Testis (tissue), 3 donors: Measurements from ENCODE around the gene CRAT. TPM values are rescaled to one million over a fixed set of nuclear protein-coding genes. Genes with fewer than 3 reads are reported as not detected.

Experiments used
- DNase-seq: peaks from one replicate; pipeline ENCODE4 v3.0.0-alpha.2; 2019
- H3K27ac ChIP-seq, 2 donors: fragments of 200-600 bp; sonication (generic); one replicate each; pipeline ENCODE4 v1.5.1; 2019
- H3K27me3 ChIP-seq: fragments of 200-600 bp; sonication (generic); one replicate; pipeline ENCODE4 v1.5.1; 2019
- H3K36me3 ChIP-seq: fragments of 200-600 bp; sonication (generic); one replicate; pipeline ENCODE4 v1.5.1; 2017; ENCODE audit warnings: low read depth; ENCODE audit errors: missing control alignments
- H3K4me1 ChIP-seq: fragments of 200-600 bp; sonication (generic); one replicate; pipeline ENCODE4 v1.5.1; 2019
- H3K4me3 ChIP-seq, 2 donors: fragments of 200-600 bp; sonication (generic); one replicate each; pipeline ENCODE4 v1.5.1; 2017 to 2019
- H3K9me3 ChIP-seq: fragments of 200-600 bp; sonication (generic); one replicate; pipeline ENCODE4 v1.5.1; 2017
- POLR2A ChIP-seq: fragments of 450-650 bp; IDR thresholded peaks from one replicate; pipeline ENCODE4 v1.6.1; 2017; ENCODE audit warnings: antibody characterized with exemption, mild to moderate bottlenecking, moderate library complexity
- WGBS, 2 donors: methylation state at CpG; one replicate each; pipeline ENCODE4 v1.1.5; 2018; 5-methylcytosine and 5-hydroxymethylcytosine counted together
- intact Hi-C: fragments of 100-400 bp; cut with DNase I; formaldehyde crosslinking; loops from one replicate; pipeline ENCODE4 v1.15.1; 2023; ENCODE audit warnings: low total_unique reads
- polyA plus RNA-seq: library from polyadenylated mRNA; stranded (reverse); fragments of 350-450 nt; fragmentation: Illumina TruSeq; extraction: RNeasy Lipid Tissue Mini Kit (QIAGEN cat#74804); gene quantifications from one replicate; pipeline ENCODE4 v1.2.3, GENCODE V29; 2014; ENCODE audit warnings: low read depth, low replicate concordance; ENCODE audit not compliant: insufficient read depth
- total RNA-seq, 2 donors: library from RNA; depleted of rRNA; stranded (reverse); fragments of >200 nt; gene quantifications; one replicate each; pipeline ENCODE4 v1.2.3, GENCODE V29; 2016
- TF ChIP-seq, protein P1 (sequence below), 3 experiments: fragments of 450-650 bp in 2 of 3; fragments of 200-600 bp in 1 of 3; sonication (generic) in 1 of 3; IDR thresholded peaks; one replicate each; pipeline ENCODE4 v1.5.1; 2016 to 2019; ENCODE audit warnings: antibody characterized with exemption in 3 of 3, mild to moderate bottlenecking in 2 of 3, moderate library complexity in 1 of 3

CRAT gene
- total and polyA plus RNA-seq, 3 donors from 2014 or later = 188 to 451 (median 272) TPM

- peaks cover 19% of the 10 kb centered on the region for H3K4me1 ChIP-seq
- intact Hi-C loops = no loop called here
- no peak overlapping the region for H3K4me3 ChIP-seq
- H3K9me3 ChIP-seq = no peaks in the 10 kb centered on the region
- TF ChIP-seq POLR2A = no peak
- TF ChIP-seq, protein P1, sequence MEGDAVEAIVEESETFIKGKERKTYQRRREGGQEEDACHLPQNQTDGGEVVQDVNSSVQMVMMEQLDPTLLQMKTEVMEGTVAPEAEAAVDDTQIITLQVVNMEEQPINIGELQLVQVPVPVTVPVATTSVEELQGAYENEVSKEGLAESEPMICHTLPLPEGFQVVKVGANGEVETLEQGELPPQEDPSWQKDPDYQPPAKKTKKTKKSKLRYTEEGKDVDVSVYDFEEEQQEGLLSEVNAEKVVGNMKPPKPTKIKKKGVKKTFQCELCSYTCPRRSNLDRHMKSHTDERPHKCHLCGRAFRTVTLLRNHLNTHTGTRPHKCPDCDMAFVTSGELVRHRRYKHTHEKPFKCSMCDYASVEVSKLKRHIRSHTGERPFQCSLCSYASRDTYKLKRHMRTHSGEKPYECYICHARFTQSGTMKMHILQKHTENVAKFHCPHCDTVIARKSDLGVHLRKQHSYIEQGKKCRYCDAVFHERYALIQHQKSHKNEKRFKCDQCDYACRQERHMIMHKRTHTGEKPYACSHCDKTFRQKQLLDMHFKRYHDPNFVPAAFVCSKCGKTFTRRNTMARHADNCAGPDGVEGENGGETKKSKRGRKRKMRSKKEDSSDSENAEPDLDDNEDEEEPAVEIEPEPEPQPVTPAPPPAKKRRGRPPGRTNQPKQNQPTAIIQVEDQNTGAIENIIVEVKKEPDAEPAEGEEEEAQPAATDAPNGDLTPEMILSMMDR (IDR thresholded peaks at IDR 0.05) = no peak
- no peaks in the 10 kb centered on the region for H3K27me3 ChIP-seq
- H3K27ac ChIP-seq = no peak overlapping the region
- WGBS, 2 donors = 83 to 86% methylated on average over 10 of the region's 10 CpGs
- DNase-seq = no peak
- no peaks in the 10 kb centered on the region for H3K36me3 ChIP-seq
Measured at GRCh38 chr9:129108805-129109536, 1.6 kb downstream of the CRAT start.

DNA sequence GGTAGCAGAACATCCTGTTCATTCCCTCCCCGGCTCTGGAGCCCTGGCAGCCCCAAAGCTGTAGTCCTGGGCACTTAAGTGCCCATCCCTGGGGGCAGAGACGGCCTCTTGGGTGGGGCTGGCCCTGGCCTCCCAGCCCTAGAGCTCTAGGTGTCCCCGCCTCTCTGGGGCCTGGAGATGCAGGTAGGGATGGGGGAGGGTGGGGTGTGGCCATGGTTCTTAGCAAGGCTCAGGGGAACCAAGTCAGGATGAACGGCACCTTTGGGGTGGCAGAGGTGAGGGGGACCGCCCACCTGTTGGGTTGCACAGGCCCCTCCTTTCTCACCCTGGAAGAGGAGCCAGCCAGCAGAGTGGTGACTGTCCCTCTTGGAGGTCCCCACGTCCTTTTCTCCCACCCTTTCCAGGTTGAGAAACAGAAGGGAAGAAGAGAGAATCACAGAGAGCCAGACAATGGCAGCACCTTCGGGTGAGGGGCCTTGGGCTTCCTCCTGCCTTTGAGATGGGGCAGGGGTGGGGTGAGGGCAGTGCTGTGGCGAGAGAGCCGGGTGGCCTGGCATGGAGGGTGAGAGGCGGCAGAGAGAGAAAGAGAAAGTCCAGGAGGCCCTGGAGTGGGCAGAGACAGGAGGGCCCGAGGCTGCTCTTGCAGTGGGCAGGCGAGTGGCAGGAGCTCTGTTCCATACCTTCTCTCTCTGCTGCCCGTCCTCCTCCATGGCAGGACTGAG, 2.3 kb downstream of the CRAT start:
- Histone ChIP-seq H3K36me3 (no peaks in the 10 kb centered on the region), H3K4me1 (peaks cover 15% of the 10 kb centered on the region), H3K27ac (no peak overlapping the region), H3K4me3 (no peak overlapping the region), H3K9me3 (no peaks in the 10 kb centered on the region), H3K27me3 (no peaks in the 10 kb centered on the region)
- TF ChIP-seq, protein P1 (IDR thresholded peaks at IDR 0.05) = no peak
- no peak for TF ChIP-seq POLR2A
- no peak for DNase-seq
- WGBS, 2 donors = 78 to 90% methylated on average over 7 to 13 of the region's 13 CpGs
- intact Hi-C loops = no loop called here

DNA sequence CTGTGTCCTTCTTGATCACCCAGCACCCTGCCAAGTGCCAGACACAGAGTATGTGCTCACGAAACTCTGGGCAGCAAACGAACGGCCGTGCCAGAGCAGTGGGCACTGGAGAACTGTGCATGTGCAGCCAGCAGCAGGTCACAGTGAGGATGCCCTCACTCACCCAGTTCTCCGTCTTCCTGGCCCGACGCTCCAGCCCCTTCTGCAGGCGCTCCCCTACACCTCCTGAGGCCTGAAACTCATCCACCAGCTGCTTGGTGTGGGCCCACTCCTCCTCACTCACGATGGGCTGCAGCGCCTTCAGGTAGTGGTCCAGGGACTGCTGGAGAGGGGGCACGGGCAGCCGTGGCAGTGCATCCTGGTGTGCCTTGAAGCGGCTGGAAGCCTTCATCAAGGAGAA, 2.9 kb downstream of the CRAT start:
- Histone ChIP-seq H3K4me1 (peaks cover 11% of the 10 kb centered on the region), H3K36me3 (no peaks in the 10 kb centered on the region), H3K27ac (no peak overlapping the region), H3K4me3 (no peak overlapping the region), H3K9me3 (no peaks in the 10 kb centered on the region), H3K27me3 (no peaks in the 10 kb centered on the region)
- intact Hi-C loops = no loop called here
- no peak for DNase-seq
- TF ChIP-seq POLR2A = no peak
- TF ChIP-seq, protein P1 (IDR thresholded peaks at IDR 0.05) = no peak
- WGBS, 2 donors = 86 to 96% methylated on average over 8 to 13 of the region's 13 CpGs

DNA sequence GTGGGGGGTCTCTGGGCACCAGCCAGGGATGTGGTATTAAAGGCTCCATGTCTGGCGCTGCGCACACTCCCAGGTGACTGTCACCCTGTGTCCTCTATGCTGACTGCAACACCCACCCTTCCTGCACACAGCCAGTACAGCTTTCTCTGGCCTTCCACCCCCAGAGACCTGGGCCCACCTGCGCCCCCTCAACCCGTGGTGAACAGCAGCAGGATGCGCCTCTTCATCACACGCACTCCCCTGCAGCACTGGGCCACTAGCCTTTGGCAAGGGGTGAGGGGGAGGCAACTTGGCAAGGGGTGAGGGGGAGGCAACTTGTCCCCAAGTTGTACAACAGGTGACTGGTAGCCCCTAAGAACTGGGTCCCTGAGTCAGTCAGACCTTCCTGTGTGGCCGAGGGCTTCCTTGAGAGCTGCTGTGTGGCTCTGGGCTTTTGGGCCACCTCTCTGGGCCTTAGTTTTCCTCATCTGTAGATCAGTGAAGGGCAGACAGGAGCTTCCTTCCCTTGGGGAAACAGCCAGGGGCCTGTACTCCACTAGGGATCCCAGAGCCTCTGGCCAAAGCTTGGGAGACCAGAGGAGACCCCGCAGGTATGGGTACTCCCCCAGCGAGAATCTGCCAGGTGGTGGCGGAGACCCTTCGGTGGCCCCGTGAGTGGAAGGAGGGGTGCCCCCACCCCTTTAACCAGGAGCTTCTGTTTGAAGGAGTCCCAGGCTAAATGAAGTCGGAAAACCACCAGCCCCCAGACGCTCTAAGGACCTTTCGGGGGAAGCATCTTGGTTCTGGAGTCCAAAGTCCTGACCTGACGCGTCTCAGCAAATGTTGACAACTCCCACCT, 4.5 kb downstream of the CRAT start:
- no peaks in the 10 kb centered on the region for H3K27me3 ChIP-seq
- intact Hi-C loops = no loop called here
- WGBS, 2 donors = 90 to 92% methylated on average over 10 to 17 of the region's 17 CpGs
- no peak for DNase-seq
- H3K36me3 ChIP-seq = no peaks in the 10 kb centered on the region
- no peak overlapping the region for H3K27ac ChIP-seq
- no peak for TF ChIP-seq POLR2A
- TF ChIP-seq, protein P1 (IDR thresholded peaks at IDR 0.05) = no peak
- no peak overlapping the region for H3K4me3 ChIP-seq
- peaks cover 8% of the 10 kb centered on the region for H3K4me1 ChIP-seq
- no peaks in the 10 kb centered on the region for H3K9me3 ChIP-seq
